Stimulated activated CD8-positive, alpha-beta memory T cell treated with anti-CD3 and anti-CD28 coated beads, Interleukin-7, amount 100 ng/mL, for 48 hours (primary cell): ENCODE data around the gene RGS7BP.

ENCODE experiments used
- DNase-seq, 2 donors: peaks; one replicate each; pipeline ENCODE4 v3.0.0-alpha.2; 2020; ENCODE audit warnings: low read depth in 1 of 2; ENCODE audit errors: extremely low read depth in 1 of 2

RGS7BP gene

DNA sequence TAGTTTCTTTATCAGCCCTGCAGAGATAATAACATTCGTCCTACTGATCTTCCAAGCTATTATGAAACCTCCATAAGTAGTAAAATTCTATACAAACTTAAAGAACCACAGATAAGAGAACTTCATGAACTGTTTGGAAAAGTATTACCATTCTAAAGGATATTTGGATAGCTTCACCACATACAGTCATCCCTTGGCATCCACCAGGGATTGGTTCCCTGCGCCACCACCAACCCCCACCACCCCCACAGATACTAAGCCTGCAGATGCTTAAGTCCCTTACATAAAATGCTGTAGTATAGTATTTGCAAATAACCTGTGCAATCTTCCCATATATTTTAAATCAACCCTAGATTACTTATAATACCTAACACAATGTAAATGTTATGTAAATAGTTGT, 123.1 kb downstream of the RGS7BP start:
- DNase-seq = no peak

DNA sequence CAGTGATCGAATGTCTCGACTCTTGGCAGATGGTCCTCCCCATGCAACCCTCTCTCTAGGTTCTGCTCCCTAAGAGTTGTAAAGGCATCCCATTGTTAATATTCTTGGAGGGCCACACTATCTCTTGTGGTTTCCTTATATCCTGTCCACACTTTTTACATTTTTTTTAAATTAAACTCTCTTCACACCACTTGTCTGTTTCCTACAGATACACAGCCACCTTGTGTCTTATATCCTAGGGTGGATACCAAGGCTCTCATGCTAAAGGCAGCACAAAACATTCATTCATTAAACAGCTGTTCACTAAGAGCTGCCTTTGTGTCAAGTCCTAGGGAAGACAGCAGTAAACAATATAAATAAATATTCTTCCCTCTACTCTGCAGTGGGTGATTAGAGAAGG, 124.0 kb downstream of the RGS7BP start:
- no peak for DNase-seq

DNA sequence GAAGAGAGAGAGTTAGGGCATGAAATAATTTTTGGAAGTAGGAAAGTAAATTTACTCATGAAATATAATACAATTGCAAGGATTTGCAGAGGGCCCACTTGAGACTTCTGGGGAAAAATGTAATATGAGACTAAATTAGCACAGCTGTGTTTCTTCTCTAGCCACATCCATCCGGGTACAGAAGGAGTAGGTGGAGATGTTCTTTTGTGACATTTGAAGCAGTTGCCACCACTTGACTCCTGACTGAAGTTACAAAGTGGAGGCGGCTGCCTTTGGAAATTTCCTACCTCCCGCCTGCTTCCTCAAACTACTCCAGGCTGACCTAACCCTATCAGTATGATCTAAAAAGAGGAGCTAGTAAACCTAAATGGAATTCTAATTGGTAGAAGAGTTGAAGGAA, 126.4 kb downstream of the RGS7BP start:
- DNase-seq = no peak

DNA sequence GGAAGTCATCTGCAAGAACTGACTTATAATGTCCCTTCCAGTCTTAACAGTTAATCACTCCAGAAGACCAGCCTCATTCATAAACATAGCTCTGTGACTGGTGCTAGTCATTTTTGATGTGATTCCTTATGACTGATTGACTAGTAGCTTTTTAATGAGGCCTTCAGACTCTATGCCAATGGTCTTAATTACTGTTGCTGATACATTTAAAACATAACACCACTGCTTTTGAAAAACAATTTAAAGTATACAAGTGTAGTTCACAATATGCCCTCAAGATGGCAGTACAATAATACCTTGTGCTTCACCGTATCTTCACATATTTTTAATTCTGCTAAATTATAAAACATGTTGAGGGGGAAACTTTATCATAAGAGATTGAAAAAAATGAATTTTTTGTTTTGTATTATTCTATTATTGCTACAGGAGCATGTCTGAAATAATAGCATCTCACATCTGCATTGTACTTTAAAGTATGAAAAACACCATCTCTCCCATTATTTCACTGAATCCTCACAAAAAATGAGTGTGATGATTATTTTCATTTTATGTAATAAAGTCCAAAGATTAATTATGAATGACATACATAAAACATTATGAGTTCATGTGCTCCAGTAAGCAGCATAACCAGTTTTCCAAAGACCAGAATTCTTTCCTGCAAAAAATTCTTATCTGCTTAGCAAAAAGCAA, 129.3 kb downstream of the RGS7BP start:
- DNase-seq = no peak

DNA sequence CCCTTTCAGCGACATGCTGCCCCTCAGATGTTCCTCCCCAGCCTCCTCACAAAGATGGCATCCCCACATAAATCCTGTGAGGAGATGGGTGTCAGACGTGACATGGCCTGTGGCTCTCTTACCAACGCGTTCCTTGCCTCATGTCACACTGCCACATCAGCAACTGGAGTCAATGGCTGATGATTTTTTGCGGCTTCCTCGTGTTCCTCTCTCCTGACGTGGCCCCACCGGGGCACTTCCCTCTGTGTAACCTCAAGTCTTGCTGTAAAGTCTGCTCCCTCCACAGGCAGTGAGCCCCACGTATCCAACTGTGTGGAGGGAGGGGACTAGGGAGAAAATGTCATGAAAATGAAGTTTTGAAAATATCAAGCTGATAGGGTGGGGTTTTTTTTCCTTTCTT, 131.3 kb downstream of the RGS7BP start:
- peak in 1 of 2 donors; percentile 5 for DNase-seq

DNA sequence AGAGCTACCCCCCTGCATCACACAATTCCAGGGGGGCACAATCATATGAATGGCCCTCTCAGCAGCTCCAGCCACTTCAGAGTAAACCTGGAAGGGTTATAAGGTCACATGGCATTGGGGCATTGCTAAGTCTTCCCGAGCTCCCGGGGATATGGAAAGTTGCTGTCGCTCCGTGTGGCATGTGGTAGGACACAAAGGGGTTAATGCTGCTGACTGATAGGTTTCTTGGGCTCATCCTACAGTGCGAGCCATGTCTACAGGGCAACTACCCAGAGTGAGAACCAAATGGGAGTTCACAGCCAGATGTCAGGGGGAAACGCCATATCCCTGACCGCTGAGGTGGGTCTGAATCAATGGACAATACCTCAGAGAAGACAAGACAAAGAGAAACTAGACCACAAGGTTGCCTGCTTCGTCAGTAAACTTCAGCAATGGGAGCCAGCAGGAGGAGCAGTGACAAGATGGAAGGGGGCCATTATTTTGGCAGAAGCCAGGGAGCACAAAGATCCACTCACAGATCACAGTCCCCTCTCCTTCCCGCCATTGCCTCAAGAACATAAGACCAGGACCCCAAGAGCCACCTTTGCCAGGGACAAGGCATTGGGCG, 132.1 kb downstream of the RGS7BP start:
- no peak for DNase-seq

DNA sequence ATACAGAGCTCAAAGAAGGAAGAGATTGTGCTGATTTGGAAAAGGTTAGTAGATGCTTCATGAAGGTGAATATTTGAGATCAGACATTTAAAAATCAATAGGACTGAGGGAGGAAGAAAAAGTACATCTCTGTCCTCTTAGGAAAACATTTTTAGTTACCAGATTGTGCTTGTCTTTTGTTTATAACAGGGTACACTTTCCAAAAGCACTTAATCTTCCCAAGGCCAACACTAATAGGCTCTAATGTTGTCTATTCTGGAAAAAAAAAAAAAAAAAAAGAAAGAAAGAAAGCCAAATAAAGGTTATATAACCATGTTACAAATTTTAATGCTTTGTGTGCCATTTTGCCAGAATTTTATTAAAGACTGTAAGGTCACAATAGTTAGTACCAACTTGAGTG, 139.0 kb downstream of the RGS7BP start:
- no peak for DNase-seq

DNA sequence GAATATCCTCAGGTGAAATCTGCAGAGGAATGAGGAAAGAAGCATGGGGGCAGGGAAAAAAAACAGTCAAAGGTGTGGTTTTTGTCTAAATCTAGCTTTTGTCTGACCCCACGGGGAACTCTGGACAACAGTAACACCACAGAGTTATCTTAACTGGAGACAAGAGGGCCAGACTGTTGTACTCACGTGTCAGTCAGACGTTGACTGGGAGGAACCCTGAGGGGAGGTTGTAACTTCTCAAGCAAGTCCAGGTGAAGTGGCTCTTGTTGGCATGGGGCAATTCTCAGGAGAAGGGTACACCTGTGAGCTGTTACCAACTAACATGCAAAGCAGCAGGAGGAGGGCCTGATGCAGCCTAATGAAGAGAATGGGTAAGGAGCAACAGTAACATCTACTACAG, 140.4 kb downstream of the RGS7BP start:
- no peak for DNase-seq

DNA sequence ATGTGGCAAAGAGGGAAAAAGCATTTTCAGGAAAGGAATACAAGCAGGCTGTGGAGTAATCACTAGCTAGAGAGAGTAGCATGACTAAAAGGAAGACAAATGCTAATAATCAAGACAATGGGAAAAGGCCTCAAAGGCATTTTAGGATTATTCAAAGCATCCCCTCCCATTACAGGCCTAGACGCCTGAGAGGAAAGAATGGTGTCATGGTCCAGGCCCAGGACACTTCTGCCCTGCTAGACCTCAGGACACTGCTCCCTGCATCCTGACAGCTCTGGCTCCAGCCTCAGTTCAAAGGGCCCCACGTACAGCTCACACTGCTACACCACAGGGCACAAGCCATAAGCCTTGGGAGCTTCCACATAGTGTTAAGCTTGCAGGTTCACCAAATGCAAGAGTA, 143.7 kb downstream of the RGS7BP start:
- no peak for DNase-seq

DNA sequence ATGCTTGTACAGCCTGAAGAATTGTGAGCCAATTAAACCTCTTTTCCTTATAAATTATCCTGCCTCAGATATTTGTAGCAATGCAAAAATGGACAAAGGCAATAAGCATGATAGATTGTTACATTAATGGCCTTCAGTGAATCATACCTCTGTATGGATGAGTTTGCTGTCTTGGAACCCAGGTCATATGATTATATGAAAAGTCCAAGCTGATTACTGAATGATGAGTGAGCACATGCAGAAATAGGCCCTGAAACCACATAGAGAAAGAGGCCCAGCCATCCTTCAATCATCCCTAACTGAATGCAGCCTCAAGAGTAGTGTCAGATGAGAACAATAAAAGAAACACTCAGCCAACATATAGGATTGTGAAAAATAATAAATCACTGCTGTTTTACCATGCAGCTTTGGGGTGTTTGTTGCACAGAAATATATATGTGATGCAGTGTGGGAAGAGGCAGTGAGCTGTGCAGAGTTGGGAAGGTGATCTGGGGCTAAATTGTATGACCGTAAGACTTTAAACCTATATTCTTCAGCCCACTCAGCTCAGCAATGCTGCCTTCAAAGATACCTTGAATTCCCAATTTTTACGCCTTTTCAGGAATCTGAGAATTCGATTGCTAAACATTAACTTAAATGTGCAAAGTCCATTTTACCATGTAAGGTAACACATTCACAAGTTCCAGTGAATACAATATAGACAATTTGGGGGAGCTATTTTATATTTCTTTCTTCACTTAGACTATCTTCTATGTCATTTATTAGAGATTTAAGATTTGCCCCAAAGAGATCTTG, 148.1 kb downstream of the RGS7BP start:
- no peak for DNase-seq

DNA sequence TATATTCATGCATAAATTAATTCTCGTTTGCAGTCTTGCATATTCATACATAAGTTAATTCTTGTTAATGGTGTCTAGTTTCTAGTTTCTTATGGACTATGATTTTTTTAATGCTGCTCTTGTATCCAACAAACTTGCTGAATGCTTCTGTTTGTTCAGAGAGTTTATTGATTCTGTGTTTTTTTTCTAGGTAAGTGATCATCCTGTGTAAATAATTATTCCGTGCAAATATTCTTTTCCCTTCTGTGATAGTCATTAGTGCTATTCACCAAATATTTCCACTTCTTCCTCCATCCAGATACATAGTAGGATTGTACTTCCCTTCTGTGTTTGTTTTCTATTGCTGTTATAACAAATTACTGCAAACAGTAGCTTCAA, 148.7 kb downstream of the RGS7BP start:
- no peak for DNase-seq

DNA sequence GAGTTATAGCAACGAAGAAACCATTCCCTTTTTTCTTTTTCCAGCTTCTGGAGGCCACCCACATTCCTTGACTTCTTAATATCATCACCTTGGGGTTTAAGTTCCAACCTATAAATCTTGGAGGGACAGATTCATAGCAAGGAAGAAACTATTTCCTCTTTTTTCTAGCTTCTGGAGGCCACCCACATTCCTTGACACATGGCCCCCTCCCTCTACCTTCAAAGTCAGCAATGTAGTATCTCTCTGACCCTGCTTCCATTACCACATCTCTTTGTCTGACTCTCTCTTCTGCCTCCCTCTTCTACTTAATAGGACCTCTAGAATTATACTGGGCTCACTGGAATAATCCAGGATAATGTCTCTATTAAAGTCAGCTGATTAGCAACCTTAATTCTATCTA, 149.8 kb downstream of the RGS7BP start:
- DNase-seq = no peak

DNA sequence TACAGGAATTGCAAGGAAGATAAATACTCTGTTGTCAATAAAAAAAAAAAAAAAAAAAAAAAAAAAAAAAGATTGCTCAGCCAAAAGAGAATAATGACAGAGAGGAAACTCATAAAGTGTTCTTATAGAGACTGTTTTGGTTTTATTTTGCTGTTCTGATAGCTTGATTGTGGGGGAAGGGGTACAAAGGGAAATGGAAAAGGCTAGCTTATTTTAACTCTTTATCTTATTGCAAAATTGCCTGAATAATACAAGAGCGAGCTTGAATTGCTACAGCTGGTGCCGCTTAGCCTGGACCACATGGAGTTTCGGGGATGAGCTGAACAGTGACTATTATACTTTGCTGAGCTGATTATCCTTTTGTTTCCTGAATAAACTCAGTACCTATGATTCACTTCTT, 153.5 kb downstream of the RGS7BP start:
- no peak for DNase-seq
